Neural cell (in vitro differentiated cells): ENCODE data around the gene PRKCA. TPM values are rescaled to one million over a fixed set of nuclear protein-coding genes. Genes with fewer than 3 reads are reported as not detected.

Experiments
- H2AFZ ChIP-seq: fragments of 200-600, 300-800 bp; sonication (generic), shearing (Covaris generic); 2 replicates; pipeline ENCODE4 v1.6.0; 2014; ENCODE audit warnings: low read depth, mild to moderate bottlenecking, antibody characterized with exemption, low read length, moderate library complexity
- H3F3A ChIP-seq: fragments of 200-600 bp; shearing (Covaris generic); 2 replicates; pipeline ENCODE4 v1.6.1; 2016; ENCODE audit warnings: mild to moderate bottlenecking, moderate library complexity, mixed read lengths, antibody characterized with exemption, low read length; ENCODE audit not compliant: insufficient read depth, poor library complexity, severe bottlenecking
- H3K27ac ChIP-seq: fragments of 200-600, 300-800 bp; sonication (generic), shearing (Covaris generic); 2 replicates; pipeline ENCODE4 v1.5.1; 2014; ENCODE audit warnings: mild to moderate bottlenecking, low read length, moderate library complexity
- H3K27me3 ChIP-seq: fragments of 300-800, 200-600 bp; sonication (generic), shearing (Covaris generic); 2 replicates; pipeline ENCODE4 v1.6.0; 2014; ENCODE audit warnings: mild to moderate bottlenecking, low read depth, low read length, moderate library complexity; ENCODE audit not compliant: insufficient read depth
- H3K36me3 ChIP-seq: fragments of 300-800, 200-600 bp; sonication (generic), shearing (Covaris generic); 2 replicates; pipeline ENCODE4 v1.5.1; 2014; ENCODE audit warnings: mild to moderate bottlenecking, antibody characterized with exemption, low read length, moderate library complexity; ENCODE audit not compliant: insufficient read depth
- H3K4me2 ChIP-seq: fragments of 300-800, 200-600 bp; sonication (generic), shearing (Covaris generic); 2 replicates; pipeline ENCODE4 v1.6.0; 2014; ENCODE audit warnings: mild to moderate bottlenecking, low read length
- H3K4me3 ChIP-seq: fragments of 300-800, 200-600 bp; sonication (generic), shearing (Covaris generic); 2 replicates; pipeline ENCODE4 v1.5.1; 2014; ENCODE audit warnings: mild to moderate bottlenecking, low read length, moderate library complexity
- H3K79me2 ChIP-seq: fragments of 200-600 bp; shearing (Covaris generic); replicated peaks from 2 replicates; pipeline ENCODE4 v1.6.0; 2014; ENCODE audit warnings: mild to moderate bottlenecking, low read length, moderate library complexity; ENCODE audit not compliant: insufficient read depth
- H3K9ac ChIP-seq: fragments of 300-800, 200-600 bp; sonication (generic), shearing (Covaris generic); 2 replicates; pipeline ENCODE4 v1.6.1; 2016; ENCODE audit warnings: mild to moderate bottlenecking, low read length, mixed read lengths
- H3K9me2 ChIP-seq: fragments of 200-600 bp; shearing (Covaris generic); 2 replicates; pipeline ENCODE4 v1.6.1; 2016; ENCODE audit warnings: mild to moderate bottlenecking, low read length, mixed read lengths; ENCODE audit not compliant: insufficient read depth
- H3K9me3 ChIP-seq: fragments of 200-600, 300-800 bp; sonication (generic), shearing (Covaris generic); 2 replicates; pipeline ENCODE4 v1.6.1; 2016; ENCODE audit warnings: mild to moderate bottlenecking, mixed run types, low read length, moderate library complexity, mixed read lengths
- H4K20me1 ChIP-seq: fragments of 200-600 bp; shearing (Covaris generic); 2 replicates; pipeline ENCODE4 v1.6.1; 2016; ENCODE audit warnings: mild to moderate bottlenecking, mixed run types; ENCODE audit not compliant: insufficient read depth
- CTCF ChIP-seq: fragments of 450-650 bp; IDR thresholded peaks from 2 replicates; pipeline ENCODE4 v1.5.1; 2014; ENCODE audit warnings: antibody characterized with exemption, mild to moderate bottlenecking, moderate library complexity; ENCODE audit not compliant: poor library complexity, severe bottlenecking
- EP300 ChIP-seq: fragments of 450-650 bp; conservative IDR thresholded peaks from 2 replicates; pipeline ENCODE4 v1.6.1; 2014; ENCODE audit warnings: antibody characterized with exemption, mild to moderate bottlenecking, moderate library complexity; ENCODE audit not compliant: poor library complexity, severe bottlenecking
- EZH2 ChIP-seq: fragments of 200-600, 300-800 bp; shearing (Covaris generic), sonication (generic); IDR thresholded peaks from 2 replicates; pipeline ENCODE4 v1.6.1; 2014; ENCODE audit warnings: antibody characterized with exemption, low read length, borderline replicate concordance, mild to moderate bottlenecking; ENCODE audit not compliant: insufficient read depth, poor library complexity, severe bottlenecking
- MXI1 ChIP-seq: fragments of 450-650 bp; conservative IDR thresholded peaks from 2 replicates; pipeline ENCODE4 v1.6.1; 2014; ENCODE audit warnings: antibody characterized with exemption, mild to moderate bottlenecking; ENCODE audit not compliant: poor library complexity, severe bottlenecking
- POLR2AphosphoS5 ChIP-seq: IDR thresholded peaks from 2 replicates; pipeline ENCODE4 v1.6.1; 2012
- RAD21 ChIP-seq: fragments of 450-650 bp; conservative IDR thresholded peaks from 2 replicates; pipeline ENCODE4 v1.6.1; 2014; ENCODE audit warnings: antibody characterized with exemption, mild to moderate bottlenecking, moderate library complexity
- REST ChIP-seq: IDR thresholded peaks from 2 replicates; pipeline ENCODE4 v1.6.1; 2012; ENCODE audit warnings: borderline replicate concordance
- SMC3 ChIP-seq: fragments of 450-650 bp; conservative IDR thresholded peaks from 2 replicates; pipeline ENCODE4 v1.6.1; 2014; ENCODE audit warnings: antibody characterized with exemption, mild to moderate bottlenecking, moderate library complexity; ENCODE audit not compliant: poor library complexity
- TAF1 ChIP-seq: IDR thresholded peaks from 2 replicates; pipeline ENCODE4 v1.6.1; 2012; ENCODE audit warnings: low read depth
- polyA plus RNA-seq: library from polyadenylated mRNA; depleted of rRNA; stranded (reverse); fragments of >200 nt; gene quantifications from 2 replicates; pipeline ENCODE4 v1.2.3, GENCODE V29; 2014

The PRKCA gene
- polyA plus RNA-seq, 1 donor from 2014 or later = 5.9 TPM

- H3F3A ChIP-seq = no peaks in the 10 kb centered on the region
- H3K79me2 ChIP-seq = no peaks in the 10 kb centered on the region
- no peak overlapping the region for H3K4me3 ChIP-seq
- H4K20me1 ChIP-seq = no peaks in the 10 kb centered on the region
- no peak for TF ChIP-seq POLR2AphosphoS5
- H2AFZ ChIP-seq = no peak overlapping the region
- H3K4me2 ChIP-seq = no peak overlapping the region
- no peaks in the 10 kb centered on the region for H3K27me3 ChIP-seq
- H3K9ac ChIP-seq = no peak overlapping the region
- no peaks in the 10 kb centered on the region for H3K36me3 ChIP-seq
- H3K9me3 ChIP-seq = no peaks in the 10 kb centered on the region
- H3K27ac ChIP-seq = no peak overlapping the region
- H3K9me2 ChIP-seq = no peaks in the 10 kb centered on the region
These were observed 138.8 kb downstream of the PRKCA start for GRCh38 chr17:66441101-66441661.

GRCh38 chr17:66443166-66443565 is 140.8 kb downstream of the PRKCA start:
- Histone ChIP-seq H3K79me2 (no peaks in the 10 kb centered on the region), H4K20me1 (no peaks in the 10 kb centered on the region)

More at GRCh38 chr17:66443166-66443565, 140.8 kb downstream of the PRKCA start:
- H3K27me3 ChIP-seq = no peaks in the 10 kb centered on the region
- H3K4me2 ChIP-seq = no peak overlapping the region
- no peak overlapping the region for H2AFZ ChIP-seq
- no peak overlapping the region for H3K27ac ChIP-seq
- no peaks in the 10 kb centered on the region for H3K9me3 ChIP-seq
- H3K9me2 ChIP-seq = no peaks in the 10 kb centered on the region
- no peak overlapping the region for H3K4me3 ChIP-seq
- H3F3A ChIP-seq = no peaks in the 10 kb centered on the region
- TF ChIP-seq EP300 (no peak), EZH2 (no peak), SMC3 (no peak), TAF1 (no peak), POLR2AphosphoS5 (no peak), MXI1 (no peak), CTCF (no peak), REST (no peak), RAD21 (no peak)
- no peak overlapping the region for H3K9ac ChIP-seq
- no peaks in the 10 kb centered on the region for H3K36me3 ChIP-seq
